Measurements from ENCODE around the gene LRRC41. TPM values are rescaled to one million over a fixed set of nuclear protein-coding genes. Genes with fewer than 3 reads are reported as not detected.

Gene LRRC41
- total RNA-seq, 1 donor from 2014 or later = 43.1 TPM

GRCh38 chr1:46298387-46298786, 5.0 kb downstream of the LRRC41 start:
- Histone ChIP-seq H4K20me1 (ENCODE audit: low read depth) (peaks cover 9% of the 10 kb centered on the region), H3K9me3 (ENCODE audit: low read depth) (no peaks in the 10 kb centered on the region), H3K4me2 (no peak overlapping the region), H3K27me3 (no peaks in the 10 kb centered on the region), H2AFZ (replicated peaks) (no peak overlapping the region), H3K4me3 (no peak overlapping the region), H3K4me1 (peaks cover 12% of the 10 kb centered on the region), H3K36me3 (peaks cover 11% of the 10 kb centered on the region), H3F3A (ENCODE audit: low read depth) (peaks cover 27% of the 10 kb centered on the region), H3K27ac (no peak overlapping the region), H3K9ac (no peak overlapping the region), H3K79me2 (ENCODE audit: low read depth) (peaks cover 53% of the 10 kb centered on the region)
- TF ChIP-seq EZH2 (IDR thresholded peaks at IDR 0.05) (no peak), CTCF (IDR thresholded peaks at IDR 0.05) (no peak), EZH2phosphoT487 (IDR thresholded peaks at IDR 0.05) (no peak)
- Mint-ChIP-seq H3K4me1 (peaks cover 19% of the 10 kb centered on the region), H3K9me3 (no peaks in the 10 kb centered on the region), H3K36me3 (peaks cover 31% of the 10 kb centered on the region), H3K4me3 (no peak overlapping the region), H3K27ac (no peak overlapping the region), H3K27me3 (ENCODE audit: insufficient read depth, low read depth) (peaks cover 2% of the 10 kb centered on the region)
- no peak for DNase-seq (ENCODE audit: low spot score)

- Histone ChIP-seq H3K27me3 (no peaks in the 10 kb centered on the region), H3K4me1 (peaks cover under 1% of the 10 kb centered on the region), H2AFZ (replicated peaks) (no peak overlapping the region), H3K27ac (no peak overlapping the region), H4K20me1 (ENCODE audit: low read depth) (peaks cover 9% of the 10 kb centered on the region), H3K4me2 (no peak overlapping the region), H3K36me3 (peaks cover 11% of the 10 kb centered on the region), H3K9me3 (ENCODE audit: low read depth) (no peaks in the 10 kb centered on the region), H3K79me2 (ENCODE audit: low read depth) (peaks cover 25% of the 10 kb centered on the region), H3K4me3 (no peak overlapping the region), H3K9ac (no peak overlapping the region), H3F3A (ENCODE audit: low read depth) (peaks cover 2% of the 10 kb centered on the region)
- no peak for DNase-seq (ENCODE audit: low spot score)
- Mint-ChIP-seq H3K36me3 (peaks cover 28% of the 10 kb centered on the region), H3K27me3 (ENCODE audit: insufficient read depth, low read depth) (peaks cover 5% of the 10 kb centered on the region), H3K9me3 (no peaks in the 10 kb centered on the region), H3K27ac (no peak overlapping the region), H3K4me3 (no peak overlapping the region), H3K4me1 (peaks cover 6% of the 10 kb centered on the region)
- TF ChIP-seq EZH2phosphoT487 (IDR thresholded peaks at IDR 0.05) (no peak), EZH2 (IDR thresholded peaks at IDR 0.05) (no peak), CTCF (IDR thresholded peaks at IDR 0.05) (no peak)
Observed at GRCh38 chr1:46295306-46295705, 8.1 kb downstream of the LRRC41 start.

GRCh38 chr1:46289976-46290375, 13.4 kb downstream of the LRRC41 start:
- H3K36me3 ChIP-seq = no peaks in the 10 kb centered on the region

More at GRCh38 chr1:46289976-46290375, 13.4 kb downstream of the LRRC41 start:
- no peak overlapping the region for H3K4me3 ChIP-seq
- TF ChIP-seq EZH2 (IDR thresholded peaks at IDR 0.05) (no peak), CTCF (IDR thresholded peaks at IDR 0.05) (no peak), EZH2phosphoT487 (IDR thresholded peaks at IDR 0.05) (no peak)
- H3K27ac Mint-ChIP-seq = no peak overlapping the region
- H3K79me2 ChIP-seq (ENCODE audit: low read depth) = no peaks in the 10 kb centered on the region
- H3K4me3 Mint-ChIP-seq = no peak overlapping the region
- no peaks in the 10 kb centered on the region for H3K4me1 ChIP-seq
- peaks cover 4% of the 10 kb centered on the region for H3K27me3 Mint-ChIP-seq (ENCODE audit: insufficient read depth, low read depth)
- no peaks in the 10 kb centered on the region for H3K9me3 ChIP-seq (ENCODE audit: low read depth)
- H3K27me3 ChIP-seq = no peaks in the 10 kb centered on the region
- H3K36me3 Mint-ChIP-seq = peaks cover 19% of the 10 kb centered on the region
- H3K9ac ChIP-seq = no peak overlapping the region
- DNase-seq (ENCODE audit: low spot score) = no peak
- no peak overlapping the region for H3K27ac ChIP-seq
- H3K9me3 Mint-ChIP-seq = no peaks in the 10 kb centered on the region
- H3F3A ChIP-seq (ENCODE audit: low read depth) = peaks cover 7% of the 10 kb centered on the region
- H2AFZ ChIP-seq (replicated peaks) = no peak overlapping the region
- H3K4me2 ChIP-seq = no peak overlapping the region
- peaks cover 3% of the 10 kb centered on the region for H4K20me1 ChIP-seq (ENCODE audit: low read depth)
- H3K4me1 Mint-ChIP-seq = no peaks in the 10 kb centered on the region
